IMR-90 (cell line): ENCODE results near the gene FXYD5. TPM values are rescaled to one million over a fixed set of nuclear protein-coding genes. Genes with fewer than 3 reads are reported as not detected.

Experiments
- ATAC-seq: fragments of 200-7000 bp; cut with Tn5 transposase; 2 replicates; pipeline ENCODE4 v1.9.1; 2020; ENCODE audit warnings: low read depth, mild to moderate bottlenecking, moderate library complexity
- BruUV-seq: library from RNA; stranded (reverse); fragments of 400-500 nt; replicated peaks from 2 replicates; lab custom pipeline; 2021; lab: Mats Ljungman, UMichigan
- CTCF ChIA-PET: fragments of 300-600 bp; formaldehyde crosslinking; extraction: SDS; loops from one replicate; lab custom pipeline; 2021; ENCODE audit warnings: antibody characterized with exemption; lab: Yijun Ruan, JAX
- POLR2A ChIA-PET: fragments of 300-600 bp; sonication (Branson Sonifier 250); formaldehyde crosslinking; loops from one replicate; lab custom pipeline; 2022; ENCODE audit warnings: antibody characterized with exemption; ENCODE audit not compliant: unreplicated experiment; lab: Charles Lee
- DNase-seq: peaks from one replicate; pipeline ENCODE4 v3.0.0; 2013
- H2AFZ ChIP-seq: replicated peaks from 2 replicates; pipeline ENCODE3; 2013; ENCODE audit warnings: low read length, mild to moderate bottlenecking; ENCODE audit not compliant: poor library complexity
- H2AK5ac ChIP-seq: 2 replicates; pipeline ENCODE4 v1.6.1; 2013; ENCODE audit warnings: low read depth, low read length, inconsistent platforms
- H2AK9ac ChIP-seq: replicated peaks from 2 replicates; pipeline ENCODE3; 2013; ENCODE audit warnings: mild to moderate bottlenecking, low read depth, low read length, moderate library complexity; ENCODE audit not compliant: poor library complexity
- H2BK120ac ChIP-seq: 2 replicates; pipeline ENCODE4 v1.6.1; 2013; ENCODE audit warnings: low read depth, low read length, inconsistent platforms
- H2BK15ac ChIP-seq: 3 replicates; pipeline ENCODE4 v1.6.1; 2013; ENCODE audit warnings: low read depth, low read length, inconsistent platforms
- H2BK20ac ChIP-seq: 2 replicates; pipeline ENCODE4 v1.6.1; 2013; ENCODE audit warnings: low read depth, mild to moderate bottlenecking, inconsistent platforms, low read length, moderate library complexity
- H2BK5ac ChIP-seq: 2 replicates; pipeline ENCODE4 v1.6.1; 2013; ENCODE audit warnings: mild to moderate bottlenecking, low read depth, low read length, inconsistent platforms; ENCODE audit not compliant: poor library complexity, severe bottlenecking
- H3K14ac ChIP-seq: replicated peaks from 2 replicates; pipeline ENCODE4 v1.6.1; 2013; ENCODE audit warnings: low read depth, low read length, inconsistent platforms
- H3K18ac ChIP-seq: 2 replicates; pipeline ENCODE4 v1.6.1; 2013; ENCODE audit warnings: low read depth, low read length, control low read depth
- H3K23ac ChIP-seq: 2 replicates; pipeline ENCODE4 v1.6.1; 2013; ENCODE audit warnings: low read depth, low read length, inconsistent platforms
- H3K27ac ChIP-seq: 2 replicates; pipeline ENCODE4 v1.5.1; 2013; ENCODE audit warnings: mild to moderate bottlenecking, control low read depth, low read length; ENCODE audit not compliant: insufficient read depth
- H3K27me3 ChIP-seq: 2 replicates; pipeline ENCODE4 v1.6.1; 2013; ENCODE audit warnings: low read length; ENCODE audit not compliant: control insufficient read depth, insufficient read depth
- H3K36me3 ChIP-seq: 2 replicates; pipeline ENCODE4 v1.6.1; 2013; ENCODE audit warnings: low read length, mixed read lengths; ENCODE audit not compliant: control insufficient read depth, insufficient read depth
- H3K4ac ChIP-seq: 2 replicates; pipeline ENCODE4 v1.6.1; 2013; ENCODE audit warnings: low read depth, low read length, inconsistent platforms
- H3K4me1 ChIP-seq: 2 replicates; pipeline ENCODE4 v1.6.1; 2013; ENCODE audit warnings: low read length, mixed read lengths; ENCODE audit not compliant: control insufficient read depth, insufficient read depth
- H3K4me2 ChIP-seq: 2 replicates; pipeline ENCODE4 v1.6.1; 2013; ENCODE audit warnings: low read depth, mild to moderate bottlenecking, control low read depth, low read length, moderate library complexity
- H3K4me3 ChIP-seq: 2 replicates; pipeline ENCODE4 v1.5.1; 2013; ENCODE audit warnings: low read depth, mild to moderate bottlenecking, control low read depth, low read length, moderate library complexity; ENCODE audit not compliant: insufficient read depth
- H3K56ac ChIP-seq: 2 replicates; pipeline ENCODE4 v1.6.1; 2013; ENCODE audit warnings: low read length, inconsistent platforms; ENCODE audit not compliant: insufficient read depth; ENCODE audit errors: extremely low read depth
- H3K79me1 ChIP-seq, 2 experiments: 2 replicates each; pipeline ENCODE4 v1.6.1; 2013; ENCODE audit warnings: low read length in 2 of 2, inconsistent platforms in 1 of 2, low read depth in 1 of 2
- H3K9ac ChIP-seq: 2 replicates; pipeline ENCODE4 v1.6.1; 2013; ENCODE audit warnings: low read depth, low read length, control low read depth
- H3K9me1 ChIP-seq: 2 replicates; pipeline ENCODE4 v1.6.1; 2013; ENCODE audit warnings: low read length, inconsistent platforms; ENCODE audit not compliant: insufficient read depth
- H3K9me3 ChIP-seq: 2 replicates; pipeline ENCODE4 v1.6.1; 2013; ENCODE audit warnings: low read length; ENCODE audit not compliant: control insufficient read depth, insufficient read depth
- H4K20me1 ChIP-seq: 2 replicates; pipeline ENCODE4 v1.6.1; 2013; ENCODE audit warnings: low read length, inconsistent platforms; ENCODE audit not compliant: insufficient read depth
- H4K5ac ChIP-seq: 2 replicates; pipeline ENCODE4 v1.6.1; 2013; ENCODE audit warnings: mild to moderate bottlenecking, low read depth, low read length, control low read depth
- H4K8ac ChIP-seq, 2 experiments: 2 replicates each; pipeline ENCODE4 v1.6.1; 2013; ENCODE audit warnings: low read depth in 2 of 2, low read length in 2 of 2, control low read depth in 1 of 2, inconsistent platforms in 1 of 2
- H4K91ac ChIP-seq: 2 replicates; pipeline ENCODE4 v1.6.1; 2013; ENCODE audit warnings: low read depth, low read length, inconsistent platforms; ENCODE audit not compliant: insufficient read depth
- BHLHE40 ChIP-seq: fragments of 150-350 bp; IDR thresholded peaks from 2 replicates; pipeline ENCODE4 v1.6.1; 2016; ENCODE audit warnings: mild to moderate bottlenecking, low read depth, low read length
- CEBPB ChIP-seq: IDR thresholded peaks from 2 replicates; pipeline ENCODE4 v1.6.1; 2012; ENCODE audit warnings: low read depth, low read length, improper control_type of control experiment
- FOS ChIP-seq: fragments of 150-350 bp; IDR thresholded peaks from 2 replicates; pipeline ENCODE4 v1.6.1; 2016; ENCODE audit warnings: low read depth, low read length
- MAZ ChIP-seq: IDR thresholded peaks from 2 replicates; pipeline ENCODE4 v1.6.1; 2012; ENCODE audit warnings: low read depth, mild to moderate bottlenecking, low read length, improper control_type of control experiment, moderate library complexity, borderline replicate concordance
- MXI1 ChIP-seq: IDR thresholded peaks from 2 replicates; pipeline ENCODE4 v1.6.1; 2012; ENCODE audit warnings: low read depth, mild to moderate bottlenecking, low read length, moderate library complexity, borderline replicate concordance
- POLR2A ChIP-seq: IDR thresholded peaks from 2 replicates; pipeline ENCODE4 v1.6.1; 2012; ENCODE audit warnings: mild to moderate bottlenecking, low read depth, low read length
- RAD21 ChIP-seq: IDR thresholded peaks from 2 replicates; pipeline ENCODE4 v1.6.1; 2012; ENCODE audit warnings: low read length, improper control_type of control experiment
- RCOR1 ChIP-seq: IDR thresholded peaks from 2 replicates; pipeline ENCODE4 v1.6.1; 2012; ENCODE audit warnings: mild to moderate bottlenecking, low read length, improper control_type of control experiment; ENCODE audit not compliant: insufficient replicate concordance
- RFX5 ChIP-seq: IDR thresholded peaks from 2 replicates; pipeline ENCODE4 v1.8.0; 2012; ENCODE audit warnings: low read depth, mild to moderate bottlenecking, low read length, moderate library complexity
- SMC3 ChIP-seq: fragments of 150-350 bp; IDR thresholded peaks from 2 replicates; pipeline ENCODE4 v1.6.1; 2016; ENCODE audit warnings: low read depth, mild to moderate bottlenecking, antibody characterized with exemption, low read length, moderate library complexity
- dilution Hi-C: fragments of 300-500 bp; cut with HindIII; formaldehyde crosslinking; loops from one replicate; pipeline ENCODE4 v1.14.3; 2018; ENCODE audit warnings: low sequenced_read_pairs; ENCODE audit not compliant: unreplicated experiment
- in situ Hi-C: fragments of 300-500 bp; cut with MboI; formaldehyde crosslinking; loops from 3 replicates; pipeline ENCODE4 v1.14.3; 2019; ENCODE audit warnings: low sequenced_read_pairs, inconsistent platforms, mixed read lengths
- intact Hi-C: fragments of 100-400 bp; cut with micrococcal nuclease; formaldehyde crosslinking; loops from 2 replicates; pipeline ENCODE4 v1.10.0; 2022
- polyA plus RNA-seq, 3 experiments: library from polyadenylated mRNA; depleted of rRNA; stranded (reverse); fragments of >200 nt; gene quantifications; 2 replicates each; pipeline ENCODE4 v1.2.3, GENCODE V29; 2012; ENCODE audit warnings: low replicate concordance in 1 of 3
- total RNA-seq: library from RNA; depleted of rRNA; stranded (reverse); fragments of >200 nt; gene quantifications from 2 replicates; pipeline ENCODE4 v1.2.3, GENCODE V29; 2012
- TF ChIP-seq, protein P1 (sequence below): fragments of 150-350 bp; IDR thresholded peaks from 2 replicates; pipeline ENCODE4 v1.6.1; 2017; ENCODE audit warnings: mild to moderate bottlenecking, antibody characterized with exemption, low read length, low read depth

FXYD5 gene
- total and polyA plus RNA-seq, 2 of the 4 experiments (the other 2 are of a cell fraction): 53.6 to 245 TPM

- intact Hi-C loops (no loop called here), dilution Hi-C loops (no loop called here), in situ Hi-C loops (no loop called here)
- Histone ChIP-seq H3K79me1 (no peaks in the 10 kb centered on the region), H3K4me3 (no peak overlapping the region), H3K14ac (no peak overlapping the region), H3K18ac (no peak overlapping the region), H4K8ac (no peak overlapping the region), H4K5ac (no peak overlapping the region), H2BK15ac (no peak overlapping the region), H3K9me3 (peaks cover 3% of the 10 kb centered on the region; the same call in 1 of the 2 replicates), H2BK20ac (no peak overlapping the region), H2BK120ac (no peak overlapping the region), H3K36me3 (no peaks in the 10 kb centered on the region), H3K27ac (no peak overlapping the region), H3K4ac (no peak overlapping the region), H4K91ac (no peak overlapping the region), H3K4me1 (no peaks in the 10 kb centered on the region), H3K27me3 (no peaks in the 10 kb centered on the region), H3K9me1 (no peaks in the 10 kb centered on the region), H3K56ac (no peak overlapping the region), H2BK5ac (no peak overlapping the region), H2AFZ (no peak overlapping the region), H3K23ac (no peak overlapping the region), H4K20me1 (no peaks in the 10 kb centered on the region), H2AK9ac (no peak overlapping the region), H3K9ac (no peak overlapping the region), H2AK5ac (no peak overlapping the region), H3K4me2 (no peak overlapping the region)
- BruUV-seq: no TSS peak
- CTCF ChIA-PET: interaction anchor here (0.6 kb wide), 1 partner anchor 18 kb away, joined by 8 read pairs; no protein-coding TSS in a partner anchor
- no peak for ATAC-seq
- no peak for DNase-seq
- POLR2A ChIA-PET: no interaction called here
- TF ChIP-seq POLR2A: no peak
- no peak for TF ChIP-seq RFX5
- no peak for TF ChIP-seq FOS
- TF ChIP-seq RAD21: no peak
- no peak for TF ChIP-seq CEBPB
- no peak for TF ChIP-seq MAZ
- no peak for TF ChIP-seq BHLHE40
- TF ChIP-seq, protein P1, sequence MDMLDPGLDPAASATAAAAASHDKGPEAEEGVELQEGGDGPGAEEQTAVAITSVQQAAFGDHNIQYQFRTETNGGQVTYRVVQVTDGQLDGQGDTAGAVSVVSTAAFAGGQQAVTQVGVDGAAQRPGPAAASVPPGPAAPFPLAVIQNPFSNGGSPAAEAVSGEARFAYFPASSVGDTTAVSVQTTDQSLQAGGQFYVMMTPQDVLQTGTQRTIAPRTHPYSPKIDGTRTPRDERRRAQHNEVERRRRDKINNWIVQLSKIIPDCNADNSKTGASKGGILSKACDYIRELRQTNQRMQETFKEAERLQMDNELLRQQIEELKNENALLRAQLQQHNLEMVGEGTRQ: no peak
- TF ChIP-seq SMC3: no peak
- TF ChIP-seq RCOR1: no peak
- TF ChIP-seq MXI1: no peak
These were observed 63.1 kb downstream of the FXYD5 start for GRCh38 chr19:35217649-35217990.
